ENCODE results near the gene DMPK.

GRCh38 chr19:45742969-45743368 lies 39.3 kb downstream of the DMPK start:
- no peak for TF ChIP-seq CTCF (IDR thresholded peaks at IDR 0.05; ENCODE audit: poor library complexity, severe bottlenecking)
- TF ChIP-seq POLR2AphosphoS5 (IDR thresholded peaks at IDR 0.05) = no peak
- TF ChIP-seq REST (IDR thresholded peaks at IDR 0.05; ENCODE audit: borderline replicate concordance) = no peak
- TF ChIP-seq EZH2 (IDR thresholded peaks at IDR 0.05; ENCODE audit: borderline replicate concordance, insufficient read depth, low read length, poor library complexity, severe bottlenecking) = no peak
- TF ChIP-seq EP300 (conservative IDR thresholded peaks at IDR 0.05; ENCODE audit: poor library complexity, severe bottlenecking) = no peak

Data from neural cell (in vitro differentiated cells).